Measurements from ENCODE around the gene AFF3. TPM values are rescaled to one million over a fixed set of nuclear protein-coding genes. Genes with fewer than 3 reads are reported as not detected.
"Not testable (repeated sequence)": the region's sequence is repeated elsewhere in the genome, so short reads cannot be mapped to it uniquely, and the experiment has no call there.

AFF3 gene
- total and polyA plus RNA-seq, 10 of the 15 experiments (the other 5 are each of a cell fraction or from before 2014, with no cell fraction given), result 0.26 to 5.5 (median 3.0) TPM

- H3K27ac ChIP-seq (ENCODE audit: control insufficient read depth, insufficient read depth); in situ Hi-C loops (cut with MboI); H3K4me2 ChIP-seq (ENCODE audit: control insufficient read depth, insufficient read depth); H3K4me1 ChIP-seq (ENCODE audit: control insufficient read depth, insufficient read depth, low read length); BruUV-seq (replicated peaks); H3K79me2 ChIP-seq (ENCODE audit: control insufficient read depth, insufficient read depth, low read length); H3K36me3 ChIP-seq (ENCODE audit: control insufficient read depth in 2 of 2, insufficient read depth in 2 of 2, low read length in 1 of 2); CTCF ChIA-PET; H3K9me3 ChIP-seq (replicated peaks; ENCODE audit: control insufficient read depth, insufficient read depth, low read length); H4K20me1 ChIP-seq (ENCODE audit: control insufficient read depth, insufficient read depth); RAD21 ChIA-PET (ENCODE audit: unreplicated experiment); H2AFZ ChIP-seq (ENCODE audit: control insufficient read depth, low read depth, low read length); DNase-seq (ENCODE audit: low read depth, low spot score); ATAC-seq; POLR2A ChIA-PET; FAIRE-seq; H3K27me3 ChIP-seq (replicated peaks in 1 of 2; ENCODE audit: control insufficient read depth in 2 of 2, insufficient read depth in 2 of 2, low read length in 1 of 2); SMC1A ChIA-PET (ENCODE audit: uncharacterized antibody, unreplicated experiment); H3K9ac ChIP-seq (ENCODE audit: control insufficient read depth, insufficient read depth, low read length); H3K4me3 ChIP-seq; intact Hi-C loops (cut with micrococcal nuclease; ENCODE audit: unreplicated experiment): not testable (repeated sequence)
- 48% methylated on average over 4 of the region's 8 CpGs for WGBS (ENCODE audit: insufficient coverage, insufficient replicate concordance, low lambda C conversion rate, missing lambda C conversion rate)
These were observed 50.6 kb downstream of the AFF3 start for GRCh38 chr2:100091807-100092206.

GRCh38 chr2:100085744-100086143 is 56.6 kb downstream of the AFF3 start:
- H4K20me1 ChIP-seq (ENCODE audit: control insufficient read depth, insufficient read depth); H3K4me3 ChIP-seq; H3K27ac ChIP-seq (ENCODE audit: control insufficient read depth, insufficient read depth); DNase-seq (ENCODE audit: low read depth, low spot score); H2AFZ ChIP-seq (ENCODE audit: control insufficient read depth, low read depth, low read length); H3K9ac ChIP-seq (ENCODE audit: control insufficient read depth, insufficient read depth, low read length); FAIRE-seq; H3K9me3 ChIP-seq (replicated peaks; ENCODE audit: control insufficient read depth, insufficient read depth, low read length); intact Hi-C loops (cut with micrococcal nuclease; ENCODE audit: unreplicated experiment); CTCF ChIA-PET; POLR2A ChIA-PET; RAD21 ChIA-PET (ENCODE audit: unreplicated experiment); BruUV-seq (replicated peaks); H3K79me2 ChIP-seq (ENCODE audit: control insufficient read depth, insufficient read depth, low read length); SMC1A ChIA-PET (ENCODE audit: uncharacterized antibody, unreplicated experiment); H3K27me3 ChIP-seq (replicated peaks in 1 of 2; ENCODE audit: control insufficient read depth in 2 of 2, insufficient read depth in 2 of 2, low read length in 1 of 2); H3K4me2 ChIP-seq (ENCODE audit: control insufficient read depth, insufficient read depth); H3K36me3 ChIP-seq (ENCODE audit: control insufficient read depth in 2 of 2, insufficient read depth in 2 of 2, low read length in 1 of 2); H3K4me1 ChIP-seq (ENCODE audit: control insufficient read depth, insufficient read depth, low read length); in situ Hi-C loops (cut with MboI); ATAC-seq: not testable (repeated sequence)
- 17% methylated on average over 2 of the region's 2 CpGs for WGBS (ENCODE audit: insufficient coverage, insufficient replicate concordance, low lambda C conversion rate, missing lambda C conversion rate)

GRCh38 chr2:100083421-100084216 is 58.8 kb downstream of the AFF3 start:
- H3K27me3 ChIP-seq (replicated peaks in 1 of 2; ENCODE audit: control insufficient read depth in 2 of 2, insufficient read depth in 2 of 2, low read length in 1 of 2); H3K4me1 ChIP-seq (ENCODE audit: control insufficient read depth, insufficient read depth, low read length); CTCF ChIA-PET; intact Hi-C loops (cut with micrococcal nuclease; ENCODE audit: unreplicated experiment); H3K79me2 ChIP-seq (ENCODE audit: control insufficient read depth, insufficient read depth, low read length); H3K36me3 ChIP-seq (ENCODE audit: control insufficient read depth in 2 of 2, insufficient read depth in 2 of 2, low read length in 1 of 2); H2AFZ ChIP-seq (ENCODE audit: control insufficient read depth, low read depth, low read length); SMC1A ChIA-PET (ENCODE audit: uncharacterized antibody, unreplicated experiment); H3K27ac ChIP-seq (ENCODE audit: control insufficient read depth, insufficient read depth); H4K20me1 ChIP-seq (ENCODE audit: control insufficient read depth, insufficient read depth); POLR2A ChIA-PET; ATAC-seq; RAD21 ChIA-PET (ENCODE audit: unreplicated experiment); H3K4me2 ChIP-seq (ENCODE audit: control insufficient read depth, insufficient read depth); in situ Hi-C loops (cut with MboI); H3K9ac ChIP-seq (ENCODE audit: control insufficient read depth, insufficient read depth, low read length); FAIRE-seq; BruUV-seq (replicated peaks); H3K4me3 ChIP-seq; DNase-seq (ENCODE audit: low read depth, low spot score); H3K9me3 ChIP-seq (replicated peaks; ENCODE audit: control insufficient read depth, insufficient read depth, low read length): not testable (repeated sequence)
- WGBS (ENCODE audit: insufficient coverage, insufficient replicate concordance, low lambda C conversion rate, missing lambda C conversion rate), result 38% methylated on average over 13 of the region's 17 CpGs

DNA sequence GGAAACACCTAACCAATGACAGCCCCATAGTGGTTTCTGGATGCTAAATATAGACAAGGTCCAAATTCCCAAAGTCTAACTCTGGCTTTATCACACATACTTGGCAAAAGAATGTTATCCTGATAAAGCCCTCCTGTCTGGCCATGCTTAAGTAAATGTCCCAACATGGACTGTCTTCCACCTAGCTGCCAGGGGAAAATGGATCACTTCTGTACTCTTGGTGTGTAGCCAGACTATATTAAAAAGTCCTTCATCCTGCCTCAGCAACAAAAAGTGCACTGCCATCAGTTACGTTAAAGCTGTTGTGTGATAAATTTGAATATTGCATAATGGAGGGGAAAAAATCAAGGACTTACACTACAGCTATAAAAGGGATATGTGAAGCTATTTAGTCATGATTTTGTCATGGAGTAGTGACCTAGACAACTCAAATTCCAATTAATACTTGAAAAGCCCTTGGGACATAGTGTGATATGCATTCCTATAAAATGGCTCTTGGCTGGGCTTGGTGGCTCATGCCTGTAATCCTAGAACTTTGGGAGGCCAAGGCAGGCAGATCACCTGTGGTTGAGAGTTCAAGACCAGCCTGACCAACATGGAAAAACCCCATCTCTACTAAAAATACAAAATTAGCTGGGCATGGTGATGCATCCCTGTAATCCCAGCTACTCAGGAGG is 60.0 kb downstream of the AFF3 start:
- RAD21 ChIA-PET (ENCODE audit: unreplicated experiment); H3K9ac ChIP-seq (ENCODE audit: control insufficient read depth, insufficient read depth, low read length); intact Hi-C loops (cut with micrococcal nuclease; ENCODE audit: unreplicated experiment); BruUV-seq (replicated peaks); FAIRE-seq; H3K27me3 ChIP-seq (replicated peaks in 1 of 2; ENCODE audit: control insufficient read depth in 2 of 2, insufficient read depth in 2 of 2, low read length in 1 of 2); H4K20me1 ChIP-seq (ENCODE audit: control insufficient read depth, insufficient read depth); H3K9me3 ChIP-seq (replicated peaks; ENCODE audit: control insufficient read depth, insufficient read depth, low read length); POLR2A ChIA-PET; ATAC-seq; H3K27ac ChIP-seq (ENCODE audit: control insufficient read depth, insufficient read depth); H3K4me1 ChIP-seq (ENCODE audit: control insufficient read depth, insufficient read depth, low read length); CTCF ChIA-PET; H3K79me2 ChIP-seq (ENCODE audit: control insufficient read depth, insufficient read depth, low read length); H3K4me2 ChIP-seq (ENCODE audit: control insufficient read depth, insufficient read depth); DNase-seq (ENCODE audit: low read depth, low spot score); H3K36me3 ChIP-seq (ENCODE audit: control insufficient read depth in 2 of 2, insufficient read depth in 2 of 2, low read length in 1 of 2); H3K4me3 ChIP-seq; H2AFZ ChIP-seq (ENCODE audit: control insufficient read depth, low read depth, low read length); in situ Hi-C loops (cut with MboI); SMC1A ChIA-PET (ENCODE audit: uncharacterized antibody, unreplicated experiment): not testable (repeated sequence)
- WGBS (ENCODE audit: insufficient coverage, insufficient replicate concordance, low lambda C conversion rate, missing lambda C conversion rate), result 90% methylated on average over 1 of the region's 1 CpG

All from GM12878 (cell line).